ENCODE results near the gene AZU1.
"Not testable (repeated sequence)": the region's sequence is repeated elsewhere in the genome, so short reads cannot be mapped to it uniquely, and the experiment has no call there.

Gene AZU1

GRCh38 chr19:869245-870177 lies 41.9 kb downstream of the AZU1 start:
- H3K4me3 ChIP-seq (ENCODE audit: low read depth, low read length) = no peak overlapping the region

GRCh38 chr19:870314-870713 lies 42.7 kb downstream of the AZU1 start:
- no peak overlapping the region for H3K4me3 ChIP-seq (ENCODE audit: low read depth, low read length)

GRCh38 chr19:870963-871401 lies 43.3 kb downstream of the AZU1 start:
- H3K4me3 ChIP-seq (ENCODE audit: low read depth, low read length) = no peak overlapping the region

- no peak overlapping the region for H3K4me3 ChIP-seq (ENCODE audit: low read depth, low read length)
Measured at GRCh38 chr19:871446-872265, 44.0 kb downstream of the AZU1 start.

- H3K4me3 ChIP-seq (ENCODE audit: low read depth, low read length) = no peak overlapping the region
Measured at GRCh38 chr19:872266-872951, 44.8 kb downstream of the AZU1 start.

GRCh38 chr19:873084-873483 lies 45.4 kb downstream of the AZU1 start:
- H3K4me3 ChIP-seq (ENCODE audit: low read depth, low read length) = no peak overlapping the region

GRCh38 chr19:873561-874041 lies 46.0 kb downstream of the AZU1 start:
- H3K4me3 ChIP-seq (ENCODE audit: low read depth, low read length) = no peak overlapping the region

- no peak overlapping the region for H3K4me3 ChIP-seq (ENCODE audit: low read depth, low read length)
Measured at GRCh38 chr19:875265-875879, 47.7 kb downstream of the AZU1 start.

GRCh38 chr19:876089-876488 lies 48.5 kb downstream of the AZU1 start:
- H3K4me3 ChIP-seq (ENCODE audit: low read depth, low read length) = no peak overlapping the region

GRCh38 chr19:876780-877314 lies 49.2 kb downstream of the AZU1 start:
- no peak overlapping the region for H3K4me3 ChIP-seq (ENCODE audit: low read depth, low read length)

- not testable (repeated sequence) for H3K4me3 ChIP-seq (ENCODE audit: low read depth, low read length)
Measured at GRCh38 chr19:877992-878660, 50.5 kb downstream of the AZU1 start.

- not testable (repeated sequence) for H3K4me3 ChIP-seq (ENCODE audit: low read depth, low read length)
Measured at GRCh38 chr19:878751-879561, 51.3 kb downstream of the AZU1 start.

GRCh38 chr19:879711-880438 lies 52.2 kb downstream of the AZU1 start:
- no peak overlapping the region for H3K4me3 ChIP-seq (ENCODE audit: low read depth, low read length)
